ENCODE data around the gene NTNG1.
"Not testable (repeated sequence)": the region's sequence is repeated elsewhere in the genome, so short reads cannot be mapped to it uniquely, and the experiment has no call there.

The NTNG1 gene

GRCh38 chr1:107145637-107146036 is 4.8 kb downstream of the NTNG1 start:
- no peak for DNase-seq

- no peak for DNase-seq
Measured at GRCh38 chr1:107147843-107148242, 7.0 kb downstream of the NTNG1 start.

- DNase-seq: no peak
Measured at GRCh38 chr1:107149946-107150345, 9.1 kb downstream of the NTNG1 start.

DNA sequence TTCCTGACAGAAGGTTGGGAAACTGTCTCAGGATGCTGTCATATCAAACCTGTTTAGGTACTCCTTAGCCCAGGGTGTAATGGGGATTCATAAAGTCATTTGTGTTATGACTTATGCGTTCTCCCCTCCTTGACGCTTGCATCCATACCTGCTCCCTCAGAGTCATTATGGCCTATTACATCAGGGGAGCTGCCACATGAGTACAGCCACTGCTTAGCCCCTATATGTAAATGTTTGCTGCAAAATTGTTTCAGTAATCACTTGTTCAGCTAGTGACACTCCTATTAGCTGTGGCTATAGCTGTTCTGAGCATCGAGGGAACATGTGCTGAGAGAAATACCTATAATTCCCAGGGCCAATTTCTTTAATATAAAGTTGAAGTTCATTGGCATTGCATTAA is 10.5 kb downstream of the NTNG1 start:
- no peak for DNase-seq

DNA sequence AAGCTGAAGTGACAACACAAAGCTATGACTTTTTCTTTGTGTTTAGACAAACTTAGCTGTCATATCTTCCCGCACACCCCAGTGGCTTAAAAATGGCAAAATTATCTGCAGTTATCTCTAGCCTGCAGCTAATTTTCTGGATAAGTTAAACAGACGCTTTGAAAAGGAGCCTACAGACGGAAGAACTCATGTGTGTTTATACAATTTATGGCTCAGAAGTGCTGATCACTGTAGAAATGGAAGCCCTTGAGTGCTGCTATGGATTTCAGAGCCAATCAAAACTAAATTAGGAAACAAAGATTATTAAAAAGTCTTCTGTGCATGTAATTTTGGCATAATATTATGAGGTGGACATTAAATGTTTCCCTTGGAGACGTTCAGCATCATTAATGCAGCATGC is 11.6 kb downstream of the NTNG1 start:
- DNase-seq: no peak

GRCh38 chr1:107153014-107153413 is 12.2 kb downstream of the NTNG1 start:
- no peak for DNase-seq

GRCh38 chr1:107158496-107158895 is 17.7 kb downstream of the NTNG1 start:
- DNase-seq: no peak

DNA sequence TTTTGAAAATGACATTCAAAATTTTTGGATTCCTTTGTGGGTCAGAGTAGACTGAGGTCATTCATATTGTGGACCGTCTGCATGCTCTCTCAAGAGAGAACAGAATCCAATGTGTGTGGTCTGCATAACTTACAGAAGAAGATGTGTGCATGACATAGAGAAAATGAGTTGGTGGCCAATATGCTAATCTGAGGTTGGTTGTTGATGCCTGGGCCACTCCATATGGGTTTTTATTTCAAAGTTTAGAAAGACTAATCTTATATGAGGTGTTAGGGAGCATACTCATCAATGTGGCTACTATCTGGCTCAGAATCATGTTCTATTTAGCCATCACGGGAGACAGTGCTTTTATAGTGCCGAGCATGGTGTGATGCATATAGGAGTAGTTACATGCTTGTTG is 18.2 kb downstream of the NTNG1 start:
- DNase-seq: no peak

GRCh38 chr1:107162745-107163144 is 21.9 kb downstream of the NTNG1 start:
- no peak for DNase-seq

DNA sequence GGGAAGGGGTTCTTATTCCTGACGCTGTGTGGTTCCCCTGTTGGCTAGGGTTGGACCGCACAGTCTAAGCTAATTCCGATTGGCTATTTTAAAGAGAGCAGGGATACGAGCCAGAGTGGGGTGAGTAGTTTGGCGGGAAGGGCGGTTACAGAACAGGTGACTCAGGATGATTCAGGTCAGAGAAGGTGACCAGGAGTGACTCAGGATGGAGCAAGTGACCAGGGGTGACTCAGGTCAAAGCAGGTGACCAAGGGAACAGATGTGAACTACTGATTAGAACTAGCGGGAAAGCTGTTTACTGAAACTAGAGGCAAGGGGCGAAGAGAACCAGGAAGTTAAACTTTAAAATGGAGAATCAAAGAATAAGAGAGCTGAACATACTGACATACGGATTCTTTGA is 24.1 kb downstream of the NTNG1 start:
- DNase-seq: not testable (repeated sequence)

GRCh38 chr1:107169615-107170014 is 28.8 kb downstream of the NTNG1 start:
- DNase-seq: no peak

GRCh38 chr1:107171333-107171732 is 30.5 kb downstream of the NTNG1 start:
- DNase-seq: no peak

GRCh38 chr1:107172450-107173170 is 31.8 kb downstream of the NTNG1 start:
- no peak for DNase-seq

DNA sequence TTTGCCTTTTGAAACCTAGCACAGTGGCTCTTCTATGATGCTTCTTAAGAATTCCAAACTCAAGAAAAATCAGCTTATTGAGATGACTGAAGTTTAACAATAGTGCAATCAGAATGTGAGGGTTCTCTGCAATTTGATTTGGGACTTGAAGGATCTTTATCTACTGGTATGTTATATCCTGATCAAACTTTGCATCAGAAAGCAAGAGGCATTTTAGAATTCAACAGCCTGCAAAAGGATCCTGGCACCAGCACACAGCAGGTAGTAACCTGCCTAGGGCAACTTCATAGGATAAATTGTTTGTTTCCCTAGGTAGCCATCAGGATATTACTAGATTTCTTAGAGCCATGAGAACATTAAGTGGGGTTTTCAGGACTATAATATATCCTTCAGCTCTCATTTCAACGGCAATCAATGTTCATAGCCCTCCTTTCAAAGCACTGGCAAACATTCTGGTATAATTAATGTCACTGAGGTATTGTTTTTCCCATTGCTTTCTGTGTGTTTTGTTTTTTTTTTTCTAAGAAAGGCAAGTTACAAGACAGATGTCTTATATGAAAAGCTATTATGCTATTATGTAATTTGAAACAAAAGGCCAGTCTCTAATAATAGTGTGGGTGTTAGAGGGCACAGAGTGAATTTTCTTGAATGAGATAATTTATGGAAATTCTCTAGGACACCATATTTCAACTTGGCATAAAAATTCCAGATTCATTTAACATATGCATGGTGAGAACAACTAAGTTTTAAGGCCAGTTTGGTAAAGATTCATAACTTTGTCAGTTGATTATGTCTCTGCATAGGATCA is 34.5 kb downstream of the NTNG1 start:
- no peak for DNase-seq

GRCh38 chr1:107181253-107181969 is 40.6 kb downstream of the NTNG1 start:
- no peak for DNase-seq

- DNase-seq: no peak
Measured at GRCh38 chr1:107183011-107183410, 42.2 kb downstream of the NTNG1 start.

DNA sequence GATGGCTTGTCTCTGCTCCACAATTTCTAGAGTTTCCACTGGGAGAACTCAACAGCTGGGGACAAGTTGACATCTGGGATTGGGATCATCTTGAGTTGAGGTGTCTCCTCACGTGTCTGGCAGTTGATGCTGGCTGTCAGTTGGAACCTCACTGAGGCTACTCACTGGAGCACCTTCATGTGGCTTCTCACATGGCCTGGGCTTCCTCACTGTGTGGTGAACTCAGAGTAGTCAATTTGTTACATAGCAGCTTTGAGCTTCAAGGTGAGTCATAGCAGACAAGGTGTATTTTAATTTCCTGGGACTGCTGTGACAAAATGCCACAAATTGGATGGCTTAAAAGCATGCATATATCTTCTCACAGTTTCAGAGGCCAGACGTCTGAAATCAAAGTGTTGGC is 44.0 kb downstream of the NTNG1 start:
- no peak for DNase-seq

- no peak for DNase-seq
Measured at GRCh38 chr1:107187399-107187798, 46.6 kb downstream of the NTNG1 start.

- no peak for DNase-seq
Measured at GRCh38 chr1:107188160-107188559, 47.3 kb downstream of the NTNG1 start.

DNA sequence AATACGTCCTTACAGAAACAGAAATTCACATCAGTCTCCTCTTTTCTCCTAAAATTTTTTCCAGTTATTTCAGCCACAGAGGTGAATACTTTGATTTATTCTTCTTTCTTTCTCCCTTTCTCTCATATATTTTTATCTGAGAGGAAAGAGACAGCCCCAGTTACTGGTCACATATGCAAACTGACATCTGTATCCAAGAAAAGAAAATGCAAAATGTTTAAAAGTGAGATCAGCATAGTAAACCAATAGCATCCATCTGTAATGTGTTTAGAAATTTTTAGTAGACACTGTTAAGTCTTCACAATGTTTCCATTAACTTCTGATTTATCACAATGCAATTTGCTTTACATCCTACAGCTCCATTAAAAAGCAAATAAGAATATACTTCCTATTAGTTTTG is 53.5 kb downstream of the NTNG1 start:
- DNase-seq: no peak

DNA sequence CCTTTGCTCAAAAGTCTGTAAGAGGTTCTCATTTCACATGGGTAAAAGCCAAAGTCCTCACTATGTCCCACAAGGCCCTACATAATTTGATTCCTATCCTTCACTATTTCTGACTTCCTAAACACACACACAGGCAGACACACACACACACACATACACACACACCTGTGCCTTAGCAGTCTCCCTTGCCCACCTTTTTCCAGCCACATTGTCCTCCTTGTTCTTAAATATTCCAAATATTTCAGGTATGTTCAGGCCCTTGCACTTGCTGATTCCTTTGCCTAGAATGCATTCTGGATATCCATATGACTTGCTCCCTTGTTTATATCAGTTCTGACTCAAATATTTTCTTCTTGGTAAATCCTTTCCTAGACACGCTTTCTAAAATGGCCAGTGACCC is 54.6 kb downstream of the NTNG1 start:
- DNase-seq: no peak

DNA sequence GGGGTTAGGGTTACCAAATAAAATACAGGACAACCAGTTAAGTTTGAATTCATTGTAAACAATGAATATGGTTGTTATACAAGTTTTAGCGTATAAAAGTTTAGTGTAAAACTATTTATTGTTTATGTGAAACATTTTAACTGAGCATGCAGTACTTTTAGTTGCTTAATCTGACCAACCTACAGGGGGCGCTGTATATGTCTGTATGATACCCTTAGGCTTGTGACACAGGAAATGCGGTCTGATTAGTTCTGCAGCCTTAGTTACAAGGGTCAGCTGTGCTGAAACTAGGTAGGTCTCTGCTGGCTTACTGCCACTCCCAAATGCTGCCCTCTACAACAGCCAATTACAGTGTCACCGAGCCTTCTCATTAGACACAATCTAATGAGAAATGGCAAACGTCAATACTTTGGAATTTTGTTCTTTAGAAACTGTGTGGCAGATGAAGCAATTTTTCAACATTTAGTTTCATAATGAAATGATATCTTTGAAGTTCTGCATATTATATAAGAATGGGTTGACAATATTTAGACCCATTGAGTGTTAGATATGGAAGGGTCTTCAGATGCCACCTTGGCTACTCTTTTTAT is 56.2 kb downstream of the NTNG1 start:
- DNase-seq: no peak

GRCh38 chr1:107198561-107198960 is 57.7 kb downstream of the NTNG1 start:
- no peak for DNase-seq
